NK-92 (cell line): ENCODE data around the gene TMEM235.

Experiments
- DNase-seq: peaks from one replicate; lab custom pipeline; 2025; ENCODE audit not compliant: unreplicated experiment; lab: John Stamatoyannopoulos, UW

TMEM235 gene

DNA sequence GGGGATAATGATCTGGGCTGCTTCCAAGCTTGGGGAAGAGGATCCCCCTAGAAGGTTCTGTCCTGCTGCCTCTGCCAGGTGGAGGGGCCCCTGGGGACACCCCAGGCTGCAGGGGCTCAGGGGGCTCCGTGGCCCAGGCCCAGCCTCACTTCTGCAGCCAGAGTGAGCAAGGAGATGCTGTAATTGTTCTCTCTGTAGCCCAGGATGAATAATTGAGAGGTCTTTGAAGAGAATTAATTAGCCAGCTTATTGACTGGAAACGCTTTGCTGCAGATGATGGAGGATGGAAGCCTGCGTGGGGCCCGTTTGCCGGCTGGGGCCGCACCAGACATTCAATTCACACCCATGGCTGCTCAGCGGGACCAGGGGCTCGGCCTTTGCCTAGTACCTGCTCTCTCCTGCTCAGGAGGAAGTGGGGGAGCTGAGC, 38.5 kb downstream of the TMEM235 start:
- DNase-seq, result no peak

DNA sequence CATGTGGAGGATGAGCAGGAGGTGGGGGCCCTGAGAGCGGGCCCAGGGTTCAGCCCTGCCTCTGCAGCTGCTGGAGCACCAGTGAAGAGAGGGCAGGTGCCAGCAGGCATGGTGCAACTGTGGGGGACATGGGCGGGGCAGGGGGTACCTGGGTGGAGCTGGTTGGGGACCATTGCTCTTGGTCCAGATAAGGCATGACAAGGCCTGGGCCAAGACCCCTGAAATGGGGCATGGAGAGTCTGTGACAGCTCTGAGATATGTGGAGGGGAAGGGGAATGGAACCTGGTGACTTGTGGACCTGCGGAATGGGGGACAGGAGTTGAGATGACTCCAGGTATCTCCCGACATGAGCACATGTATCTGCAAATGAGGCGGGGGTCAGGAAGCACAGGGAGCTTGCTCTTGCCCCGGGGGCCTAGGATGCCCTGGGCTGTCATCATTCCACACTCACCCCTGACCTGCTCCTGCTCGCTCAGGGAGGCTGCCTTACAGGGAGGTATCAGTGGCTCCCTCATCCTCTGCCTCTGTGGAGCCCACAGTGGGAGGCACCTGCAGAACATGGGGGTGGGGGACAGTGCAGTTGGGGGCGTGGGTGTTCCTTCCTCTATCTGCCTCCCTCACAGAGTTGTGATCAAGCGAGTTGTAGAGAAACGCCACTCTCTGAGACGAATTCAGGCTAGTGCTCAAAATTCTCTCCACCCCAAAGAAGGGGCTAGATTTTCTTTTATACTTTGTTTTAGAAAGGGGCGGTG, 40.2 kb downstream of the TMEM235 start:
- DNase-seq, result no peak

GRCh38 chr17:78272181-78272913, 40.9 kb downstream of the TMEM235 start:
- no peak for DNase-seq

- no peak for DNase-seq
Measured at GRCh38 chr17:78272914-78273258, 41.5 kb downstream of the TMEM235 start.

DNA sequence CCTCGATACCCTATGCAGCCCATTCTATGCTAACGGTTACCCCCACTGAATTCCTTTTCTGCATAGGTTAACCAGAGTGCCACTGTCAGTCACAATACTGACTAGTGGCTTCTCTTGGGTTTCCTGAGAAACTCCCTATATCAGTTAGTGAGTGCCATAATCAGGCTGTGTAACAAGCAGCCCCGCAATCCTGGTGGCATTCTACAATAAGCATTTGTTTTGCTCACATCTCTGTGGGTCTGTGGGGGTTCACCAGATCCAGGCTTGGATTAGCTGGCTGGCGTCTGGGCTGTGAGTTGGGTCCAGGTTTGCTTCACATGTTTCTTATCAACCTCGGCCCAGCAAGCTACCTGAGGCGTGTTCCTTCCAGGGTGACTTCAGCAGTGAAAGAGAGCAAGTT, 42.4 kb downstream of the TMEM235 start:
- DNase-seq, result no peak

DNA sequence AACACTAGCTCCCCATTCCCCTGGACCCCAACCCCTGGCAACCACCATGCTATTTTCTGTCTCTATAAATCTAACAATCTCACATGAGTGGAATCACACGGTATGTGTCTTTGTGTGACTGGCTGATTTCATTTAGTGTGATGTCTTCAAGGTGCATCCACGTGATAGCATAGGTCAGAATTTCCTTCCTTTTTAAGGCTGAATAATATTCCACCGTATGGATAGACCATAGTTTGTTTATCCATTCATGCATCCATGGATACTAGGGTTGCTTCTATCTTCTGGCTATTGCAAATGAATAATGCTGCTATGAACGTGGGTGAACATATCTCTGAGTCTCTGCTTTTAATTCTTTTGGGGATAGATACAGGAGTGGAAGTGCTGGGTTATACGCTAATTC, 43.9 kb downstream of the TMEM235 start:
- no peak for DNase-seq

GRCh38 chr17:78276098-78276887, 44.9 kb downstream of the TMEM235 start:
- no peak for DNase-seq

DNA sequence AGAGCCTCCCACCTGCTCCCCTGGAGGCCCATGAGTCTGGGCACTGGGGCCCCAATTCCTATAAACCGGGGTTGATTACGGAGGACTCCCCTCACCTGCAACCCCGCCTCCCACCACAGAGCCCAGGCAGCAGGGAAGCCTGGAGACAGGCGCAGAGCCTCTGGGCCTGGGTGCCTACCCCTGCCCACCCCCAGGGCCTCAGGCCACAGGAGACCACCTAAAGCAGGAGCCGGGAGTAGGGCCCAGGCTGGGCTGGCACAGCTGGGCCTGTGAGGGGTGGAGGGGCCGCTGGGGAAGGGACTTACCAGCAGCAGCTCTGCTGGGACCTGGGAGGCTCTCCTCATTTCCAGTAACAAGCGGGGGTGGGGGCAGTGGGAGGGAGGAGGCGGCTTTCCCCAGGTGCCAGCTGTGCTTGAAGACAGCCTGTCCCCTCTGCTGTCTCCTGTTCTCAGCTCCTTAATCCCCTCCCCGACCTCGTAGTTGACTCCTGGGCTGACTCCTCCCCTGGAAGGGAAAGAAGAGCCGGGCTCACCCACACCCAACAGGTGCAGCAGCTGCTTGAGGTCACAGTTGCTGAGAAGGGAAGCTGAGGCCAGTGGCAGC, 46.8 kb downstream of the TMEM235 start:
- no peak for DNase-seq

GRCh38 chr17:78279360-78279990, 48.0 kb downstream of the TMEM235 start:
- DNase-seq, result no peak

- DNase-seq, result no peak
Measured at GRCh38 chr17:78281249-78281845, 49.9 kb downstream of the TMEM235 start.

- DNase-seq, result no peak
Measured at GRCh38 chr17:78284146-78284545, 52.7 kb downstream of the TMEM235 start.

GRCh38 chr17:78289004-78289403, 57.6 kb downstream of the TMEM235 start:
- DNase-seq, result no peak

- DNase-seq, result no peak
Measured at GRCh38 chr17:78289802-78290363, 58.5 kb downstream of the TMEM235 start.
